Measurements from ENCODE around the gene TESPA1. TPM values are rescaled to one million over a fixed set of nuclear protein-coding genes. Genes with fewer than 3 reads are reported as not detected.

TESPA1 gene
- total and polyA plus RNA-seq, 2 of the 4 experiments (the other 2 are of a cell fraction) = not detected

DNA sequence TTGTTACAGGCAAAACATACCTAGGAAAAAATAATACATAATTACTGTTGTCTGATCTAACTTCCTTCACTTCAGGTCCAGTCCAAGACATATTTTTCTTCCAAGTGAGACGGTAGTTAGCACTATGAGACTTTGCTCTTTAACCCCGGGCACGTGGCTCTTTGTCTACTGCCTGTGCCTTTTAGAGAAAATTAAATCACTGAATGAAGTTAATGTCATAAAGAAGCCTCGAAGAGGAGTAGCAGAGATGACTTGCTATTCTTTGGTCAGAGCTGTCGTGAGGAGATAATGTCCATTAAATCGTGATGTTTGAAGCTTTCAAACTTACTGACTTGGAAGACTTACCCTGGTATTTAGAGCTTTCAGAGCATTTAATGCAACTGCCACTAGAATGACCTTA, 8.7 kb downstream of the TESPA1 start:
- H3K56ac ChIP-seq (ENCODE audit: extremely low read depth, insufficient read depth, low read length) = no peak overlapping the region
- H3K36me3 ChIP-seq (ENCODE audit: control insufficient read depth, insufficient read depth, low read length) = no peaks in the 10 kb centered on the region
- no peak for DNase-seq
- H3K18ac ChIP-seq (ENCODE audit: low read depth, low read length) = no peak overlapping the region
- ChIA-PET POLR2A (ENCODE audit: unreplicated experiment) (no interaction called here), CTCF (interaction anchor here (0.6 to 1.0 kb wide), 2 partner anchors 17 to 227 kb away, joined by 3 to 4 read pairs; no protein-coding TSS in a partner anchor)
- no peak for TF ChIP-seq BHLHE40 (IDR thresholded peaks at IDR 0.05; ENCODE audit: low read depth, low read length)
- TF ChIP-seq NFE2L2 (IDR thresholded peaks at IDR 0.05; ENCODE audit: low read depth, low read length) = no peak
- TF ChIP-seq, protein P1, sequence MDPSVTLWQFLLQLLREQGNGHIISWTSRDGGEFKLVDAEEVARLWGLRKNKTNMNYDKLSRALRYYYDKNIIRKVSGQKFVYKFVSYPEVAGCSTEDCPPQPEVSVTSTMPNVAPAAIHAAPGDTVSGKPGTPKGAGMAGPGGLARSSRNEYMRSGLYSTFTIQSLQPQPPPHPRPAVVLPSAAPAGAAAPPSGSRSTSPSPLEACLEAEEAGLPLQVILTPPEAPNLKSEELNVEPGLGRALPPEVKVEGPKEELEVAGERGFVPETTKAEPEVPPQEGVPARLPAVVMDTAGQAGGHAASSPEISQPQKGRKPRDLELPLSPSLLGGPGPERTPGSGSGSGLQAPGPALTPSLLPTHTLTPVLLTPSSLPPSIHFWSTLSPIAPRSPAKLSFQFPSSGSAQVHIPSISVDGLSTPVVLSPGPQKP (IDR thresholded peaks at IDR 0.05; ENCODE audit: borderline replicate concordance, low read depth, low read length) = no peak
- no peak for TF ChIP-seq CTCF (conservative IDR thresholded peaks at IDR 0.05; ENCODE audit: low read depth, low read length)
- TF ChIP-seq RFX5 (IDR thresholded peaks at IDR 0.05; ENCODE audit: low read depth, low read length) = no peak
- TF ChIP-seq MAZ (IDR thresholded peaks at IDR 0.05; ENCODE audit: borderline replicate concordance, low read depth, low read length) = no peak
- no peak for TF ChIP-seq MXI1 (IDR thresholded peaks at IDR 0.05; ENCODE audit: borderline replicate concordance, low read depth, low read length)
- no peak for TF ChIP-seq POLR2A (IDR thresholded peaks at IDR 0.05; ENCODE audit: low read depth, low read length)
- no peak for TF ChIP-seq CEBPB (IDR thresholded peaks at IDR 0.05; ENCODE audit: low read depth, low read length)
- no peak for TF ChIP-seq RAD21 (IDR thresholded peaks at IDR 0.05; ENCODE audit: low read length)
- no peak for TF ChIP-seq CHD1 (IDR thresholded peaks at IDR 0.05; ENCODE audit: low read depth, low read length)
- no peak for TF ChIP-seq RCOR1 (IDR thresholded peaks at IDR 0.05; ENCODE audit: insufficient replicate concordance, low read length)
- TF ChIP-seq MAFK (IDR thresholded peaks at IDR 0.05; ENCODE audit: low read depth, low read length) = no peak
- no peak for TF ChIP-seq FOS (IDR thresholded peaks at IDR 0.05; ENCODE audit: low read depth, low read length)
- no peak for TF ChIP-seq SMC3 (IDR thresholded peaks at IDR 0.05; ENCODE audit: low read depth, low read length)
- TF ChIP-seq, protein P2, sequence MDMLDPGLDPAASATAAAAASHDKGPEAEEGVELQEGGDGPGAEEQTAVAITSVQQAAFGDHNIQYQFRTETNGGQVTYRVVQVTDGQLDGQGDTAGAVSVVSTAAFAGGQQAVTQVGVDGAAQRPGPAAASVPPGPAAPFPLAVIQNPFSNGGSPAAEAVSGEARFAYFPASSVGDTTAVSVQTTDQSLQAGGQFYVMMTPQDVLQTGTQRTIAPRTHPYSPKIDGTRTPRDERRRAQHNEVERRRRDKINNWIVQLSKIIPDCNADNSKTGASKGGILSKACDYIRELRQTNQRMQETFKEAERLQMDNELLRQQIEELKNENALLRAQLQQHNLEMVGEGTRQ (IDR thresholded peaks at IDR 0.05; ENCODE audit: low read depth, low read length) = no peak
- H2BK5ac ChIP-seq (ENCODE audit: low read depth, low read length, poor library complexity, severe bottlenecking) = no peak overlapping the region
- in situ Hi-C loops (cut with MboI; ENCODE audit: low sequenced_read_pairs) (no loop called here), intact Hi-C loops (cut with micrococcal nuclease) (no loop called here), dilution Hi-C loops (cut with HindIII; ENCODE audit: low sequenced_read_pairs, unreplicated experiment) (no loop called here)
- H3K23ac ChIP-seq (ENCODE audit: low read depth, low read length) = no peak overlapping the region
- no peak overlapping the region for H3K9ac ChIP-seq (ENCODE audit: low read depth, low read length)
- no peak overlapping the region for H3K14ac ChIP-seq (replicated peaks; ENCODE audit: low read depth, low read length)
- no TSS peak for BruUV-seq (replicated peaks)
- H3K27ac ChIP-seq (ENCODE audit: insufficient read depth, low read length) = no peak overlapping the region
- no peak overlapping the region for H3K4me3 ChIP-seq (ENCODE audit: insufficient read depth, low read depth, low read length)
- H4K5ac ChIP-seq (ENCODE audit: low read depth, low read length) = no peak overlapping the region
- H2AK9ac ChIP-seq (replicated peaks; ENCODE audit: low read depth, low read length, poor library complexity) = no peak overlapping the region
- no peak overlapping the region for H2BK15ac ChIP-seq (ENCODE audit: low read depth, low read length)
- no peak for ATAC-seq (ENCODE audit: low read depth)
- no peaks in the 10 kb centered on the region for H3K9me1 ChIP-seq (ENCODE audit: insufficient read depth, low read length)
- H3K9me3 ChIP-seq (ENCODE audit: control insufficient read depth, insufficient read depth, low read length) = no peaks in the 10 kb centered on the region
- no peak overlapping the region for H4K8ac ChIP-seq (ENCODE audit: low read depth in 2 of 2, low read length in 2 of 2)
- H2AK5ac ChIP-seq (ENCODE audit: low read depth, low read length) = no peak overlapping the region
- no peaks in the 10 kb centered on the region for H3K79me1 ChIP-seq (ENCODE audit: low read depth in 1 of 2, low read length in 2 of 2)
- H3K4me1 ChIP-seq (ENCODE audit: control insufficient read depth, insufficient read depth, low read length) = no peaks in the 10 kb centered on the region
- no peak overlapping the region for H4K91ac ChIP-seq (ENCODE audit: insufficient read depth, low read depth, low read length)
- no peak overlapping the region for H2BK20ac ChIP-seq (ENCODE audit: low read depth, low read length)
- H2AFZ ChIP-seq (replicated peaks; ENCODE audit: low read length, poor library complexity) = no peak overlapping the region
- WGBS, 2 experiments (ENCODE audit: extremely low coverage in 2 of 2, insufficient read length in 1 of 2) = 14% methylated on average over 2 of the region's 6 CpGs; no CpG with 5 or more reads in 1 of the 2 experiments
- H3K27me3 ChIP-seq (ENCODE audit: control insufficient read depth, insufficient read depth, low read length) = peaks cover 1% of the 10 kb centered on the region; the same call in 1 of the 2 replicates
- H2BK120ac ChIP-seq (ENCODE audit: low read depth, low read length) = no peak overlapping the region
- no peak overlapping the region for H3K4ac ChIP-seq (ENCODE audit: low read depth, low read length)
- no peak overlapping the region for H3K4me2 ChIP-seq (ENCODE audit: low read depth, low read length)
- no peaks in the 10 kb centered on the region for H4K20me1 ChIP-seq (ENCODE audit: insufficient read depth, low read length)

Data from IMR-90 (cell line).